ENCODE data around the gene MEF2D. TPM values are rescaled to one million over a fixed set of nuclear protein-coding genes. Genes with fewer than 3 reads are reported as not detected.
A peak's percentile ranks its signal among the peaks of the same experiment; 100 is the strongest.

Gene MEF2D
- total RNA-seq, 1 experiment from 2014 or later: 9.8 TPM

GRCh38 chr1:156513185-156513584 lies 12.6 kb upstream of the MEF2D start:
- no peak for DNase-seq (ENCODE audit: low read depth in 1 of 2, low spot score in 2 of 2)
- Histone ChIP-seq H3K4me3 (no peak overlapping the region), H3K27ac (no peak overlapping the region), H3K36me3 (no peaks in the 10 kb centered on the region), H3K4me1 (replicated peaks) (peaks cover 6% of the 10 kb centered on the region), H3K27me3 (replicated peaks) (no peaks in the 10 kb centered on the region), H3K9me3 (replicated peaks) (no peaks in the 10 kb centered on the region)

- Histone ChIP-seq H3K27me3 (replicated peaks) (no peaks in the 10 kb centered on the region), H3K4me1 (replicated peaks) (peaks cover 7% of the 10 kb centered on the region), H3K27ac (no peak overlapping the region), H3K36me3 (no peaks in the 10 kb centered on the region), H3K4me3 (no peak overlapping the region), H3K9me3 (replicated peaks) (no peaks in the 10 kb centered on the region)
- no peak for DNase-seq (ENCODE audit: low read depth in 1 of 2, low spot score in 2 of 2)
These were observed 11.1 kb upstream of the MEF2D start for GRCh38 chr1:156511644-156512043.

- H3K9me3 ChIP-seq (replicated peaks): no peaks in the 10 kb centered on the region
- no peak overlapping the region for H3K27ac ChIP-seq
- no peak overlapping the region for H3K4me3 ChIP-seq
- H3K27me3 ChIP-seq (replicated peaks): no peaks in the 10 kb centered on the region
- H3K36me3 ChIP-seq: no peaks in the 10 kb centered on the region
- H3K4me1 ChIP-seq (replicated peaks): peaks cover 10% of the 10 kb centered on the region
- no peak for DNase-seq (ENCODE audit: low read depth in 1 of 2, low spot score in 2 of 2)
These were observed 10.1 kb upstream of the MEF2D start for GRCh38 chr1:156510709-156511108.

- Histone ChIP-seq H3K27me3 (replicated peaks) (no peaks in the 10 kb centered on the region), H3K9me3 (replicated peaks) (no peaks in the 10 kb centered on the region), H3K36me3 (no peaks in the 10 kb centered on the region), H3K4me1 (replicated peaks) (peaks cover 22% of the 10 kb centered on the region), H3K27ac (no peak overlapping the region), H3K4me3 (no peak overlapping the region)
- DNase-seq (ENCODE audit: low read depth in 1 of 2, low spot score in 2 of 2): no peak
These were observed 9.0 kb upstream of the MEF2D start for GRCh38 chr1:156509424-156510034.

- peaks cover 28% of the 10 kb centered on the region for H3K4me1 ChIP-seq (replicated peaks)
- H3K27me3 ChIP-seq (replicated peaks): no peaks in the 10 kb centered on the region
- no peaks in the 10 kb centered on the region for H3K9me3 ChIP-seq (replicated peaks)
- no peak overlapping the region for H3K4me3 ChIP-seq
- no peak overlapping the region for H3K27ac ChIP-seq
- H3K36me3 ChIP-seq: no peaks in the 10 kb centered on the region
- no peak for DNase-seq (ENCODE audit: low read depth in 1 of 2, low spot score in 2 of 2)
These were observed 8.3 kb upstream of the MEF2D start for GRCh38 chr1:156508955-156509234.

- H3K27ac ChIP-seq: no peak overlapping the region
- H3K4me1 ChIP-seq (replicated peaks): peaks cover 33% of the 10 kb centered on the region
- H3K9me3 ChIP-seq (replicated peaks): no peaks in the 10 kb centered on the region
- H3K4me3 ChIP-seq: no peak overlapping the region
- no peaks in the 10 kb centered on the region for H3K27me3 ChIP-seq (replicated peaks)
- no peaks in the 10 kb centered on the region for H3K36me3 ChIP-seq
- DNase-seq (ENCODE audit: low read depth in 1 of 2, low spot score in 2 of 2): no peak
These were observed 7.8 kb upstream of the MEF2D start for GRCh38 chr1:156508205-156508954.

- no peak overlapping the region for H3K27ac ChIP-seq
- H3K36me3 ChIP-seq: no peaks in the 10 kb centered on the region
- H3K4me3 ChIP-seq: no peak overlapping the region
- no peaks in the 10 kb centered on the region for H3K9me3 ChIP-seq (replicated peaks)
- DNase-seq (ENCODE audit: low read depth in 1 of 2, low spot score in 2 of 2): no peak
- H3K27me3 ChIP-seq (replicated peaks): no peaks in the 10 kb centered on the region
- peaks cover 53% of the 10 kb centered on the region for H3K4me1 ChIP-seq (replicated peaks)
These were observed 5.9 kb upstream of the MEF2D start for GRCh38 chr1:156506450-156506849.

GRCh38 chr1:156505679-156506298 lies 5.2 kb upstream of the MEF2D start:
- no peak for DNase-seq (ENCODE audit: low read depth in 1 of 2, low spot score in 2 of 2)
- H3K4me1 ChIP-seq (replicated peaks): peaks cover 59% of the 10 kb centered on the region
- peak overlapping the region; percentile 21 for H3K4me3 ChIP-seq
- no peaks in the 10 kb centered on the region for H3K36me3 ChIP-seq
- no peaks in the 10 kb centered on the region for H3K9me3 ChIP-seq (replicated peaks)
- no peaks in the 10 kb centered on the region for H3K27me3 ChIP-seq (replicated peaks)
- peak overlapping the region; percentile 99 for H3K27ac ChIP-seq

- Histone ChIP-seq H3K27me3 (replicated peaks) (no peaks in the 10 kb centered on the region), H3K9me3 (replicated peaks) (no peaks in the 10 kb centered on the region), H3K27ac (peak overlapping the region; percentile 99), H3K4me3 (peak overlapping the region; percentile 21), H3K36me3 (peaks cover 4% of the 10 kb centered on the region), H3K4me1 (replicated peaks) (peaks cover 59% of the 10 kb centered on the region)
- peak; percentile 99 for DNase-seq (ENCODE audit: low read depth in 1 of 2, low spot score in 2 of 2)
These were observed 4.5 kb upstream of the MEF2D start for GRCh38 chr1:156504821-156505678.

GRCh38 chr1:156504438-156504813 lies 3.9 kb upstream of the MEF2D start:
- Histone ChIP-seq H3K27me3 (replicated peaks) (no peaks in the 10 kb centered on the region), H3K4me1 (replicated peaks) (peaks cover 59% of the 10 kb centered on the region), H3K36me3 (peaks cover 4% of the 10 kb centered on the region), H3K27ac (peak overlapping the region; percentile 99), H3K9me3 (replicated peaks) (no peaks in the 10 kb centered on the region), H3K4me3 (peak overlapping the region; percentile 21)
- no peak for DNase-seq (ENCODE audit: low read depth in 1 of 2, low spot score in 2 of 2)

GRCh38 chr1:156503698-156504437 lies 3.3 kb upstream of the MEF2D start:
- peaks cover 62% of the 10 kb centered on the region for H3K4me1 ChIP-seq (replicated peaks)
- peak in 1 of 2 experiments; percentile 38 for DNase-seq (ENCODE audit: low read depth in 1 of 2, low spot score in 2 of 2)
- no peak overlapping the region for H3K4me3 ChIP-seq
- H3K27ac ChIP-seq: peak overlapping the region; percentile 99
- H3K36me3 ChIP-seq: peaks cover 4% of the 10 kb centered on the region
- H3K27me3 ChIP-seq (replicated peaks): no peaks in the 10 kb centered on the region
- H3K9me3 ChIP-seq (replicated peaks): no peaks in the 10 kb centered on the region

GRCh38 chr1:156502894-156503697 lies 2.5 kb upstream of the MEF2D start:
- H3K4me1 ChIP-seq (replicated peaks): peaks cover 62% of the 10 kb centered on the region
- peak overlapping the region; percentile 4; the same call in 1 of the 2 replicates for H3K4me3 ChIP-seq
- peaks cover 4% of the 10 kb centered on the region for H3K36me3 ChIP-seq
- H3K27me3 ChIP-seq (replicated peaks): no peaks in the 10 kb centered on the region
- peak; percentile 91 to 94 for DNase-seq (ENCODE audit: low read depth in 1 of 2, low spot score in 2 of 2)
- peak overlapping the region; percentile 99 for H3K27ac ChIP-seq
- no peaks in the 10 kb centered on the region for H3K9me3 ChIP-seq (replicated peaks)
